ENCODE data around the gene COQ5.

COQ5 gene

GRCh38 chr12:120463712-120464111, 65.2 kb downstream of the COQ5 start:
- H3K4me3 ChIP-seq (ENCODE audit: low read length), result no peak overlapping the region

GRCh38 chr12:120462099-120462640, 66.8 kb downstream of the COQ5 start:
- Histone ChIP-seq H3K9me3 (ENCODE audit: control insufficient read depth, low read depth, low read length) (no peaks in the 10 kb centered on the region), H3K27ac (ENCODE audit: low read length) (no peak overlapping the region), H3K9ac (ENCODE audit: low read length) (no peak overlapping the region), H3K27me3 (ENCODE audit: control insufficient read depth, insufficient read depth, low read length) (no peaks in the 10 kb centered on the region), H3K36me3 (ENCODE audit: control insufficient read depth, low read depth, low read length) (peaks cover 84% of the 10 kb centered on the region), H3K4me3 (ENCODE audit: low read length) (no peak overlapping the region), H3K4me1 (ENCODE audit: control insufficient read depth, low read depth, low read length) (no peaks in the 10 kb centered on the region)

More at GRCh38 chr12:120463712-120464111, 65.2 kb downstream of the COQ5 start:
- Histone ChIP-seq H3K4me1 (ENCODE audit: control insufficient read depth, low read depth, low read length) (no peaks in the 10 kb centered on the region), H3K36me3 (ENCODE audit: control insufficient read depth, low read depth, low read length) (peaks cover 74% of the 10 kb centered on the region), H3K27me3 (ENCODE audit: control insufficient read depth, insufficient read depth, low read length) (no peaks in the 10 kb centered on the region), H3K9ac (ENCODE audit: low read length) (no peak overlapping the region), H3K27ac (ENCODE audit: low read length) (no peak overlapping the region), H3K9me3 (ENCODE audit: control insufficient read depth, low read depth, low read length) (no peaks in the 10 kb centered on the region)

GRCh38 chr12:120460157-120460556, 68.8 kb downstream of the COQ5 start:
- H3K27ac ChIP-seq (ENCODE audit: low read length), result no peak overlapping the region
- H3K9ac ChIP-seq (ENCODE audit: low read length), result no peak overlapping the region

DNA sequence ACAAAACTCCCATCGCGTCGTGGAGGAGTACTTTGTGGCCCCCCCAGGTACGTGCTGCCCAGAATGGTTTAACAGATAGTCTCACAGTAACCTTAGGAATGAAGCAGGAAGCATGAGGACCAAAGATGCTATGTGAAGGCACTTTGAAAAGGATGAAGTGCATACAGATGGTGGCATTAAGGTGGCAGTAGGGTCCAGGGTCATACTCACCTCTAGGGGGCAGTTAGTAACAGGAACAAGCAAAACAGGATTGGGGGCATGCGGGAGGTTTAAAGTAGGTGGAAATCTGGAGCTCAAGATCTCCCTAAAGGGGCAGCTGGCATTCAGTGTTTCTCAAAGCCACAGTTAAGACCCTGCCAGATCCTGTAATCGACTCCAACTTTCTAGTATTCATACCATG, 71.8 kb downstream of the COQ5 start:
- Histone ChIP-seq H3K27me3 (ENCODE audit: control insufficient read depth, insufficient read depth, low read length) (no peaks in the 10 kb centered on the region), H3K4me3 (ENCODE audit: low read length) (no peak overlapping the region), H3K27ac (ENCODE audit: low read length) (no peak overlapping the region), H3K4me1 (ENCODE audit: control insufficient read depth, low read depth, low read length) (no peaks in the 10 kb centered on the region), H3K36me3 (ENCODE audit: control insufficient read depth, low read depth, low read length) (peaks cover 69% of the 10 kb centered on the region), H3K9ac (ENCODE audit: low read length) (no peak overlapping the region), H3K9me3 (ENCODE audit: control insufficient read depth, low read depth, low read length) (no peaks in the 10 kb centered on the region)

More at GRCh38 chr12:120460157-120460556, 68.8 kb downstream of the COQ5 start:
- no peaks in the 10 kb centered on the region for H3K9me3 ChIP-seq (ENCODE audit: control insufficient read depth, low read depth, low read length)
- H3K36me3 ChIP-seq (ENCODE audit: control insufficient read depth, low read depth, low read length), result peaks cover 88% of the 10 kb centered on the region
- no peaks in the 10 kb centered on the region for H3K27me3 ChIP-seq (ENCODE audit: control insufficient read depth, insufficient read depth, low read length)
- H3K4me1 ChIP-seq (ENCODE audit: control insufficient read depth, low read depth, low read length), result no peaks in the 10 kb centered on the region
- no peak overlapping the region for H3K4me3 ChIP-seq (ENCODE audit: low read length)

DNA sequence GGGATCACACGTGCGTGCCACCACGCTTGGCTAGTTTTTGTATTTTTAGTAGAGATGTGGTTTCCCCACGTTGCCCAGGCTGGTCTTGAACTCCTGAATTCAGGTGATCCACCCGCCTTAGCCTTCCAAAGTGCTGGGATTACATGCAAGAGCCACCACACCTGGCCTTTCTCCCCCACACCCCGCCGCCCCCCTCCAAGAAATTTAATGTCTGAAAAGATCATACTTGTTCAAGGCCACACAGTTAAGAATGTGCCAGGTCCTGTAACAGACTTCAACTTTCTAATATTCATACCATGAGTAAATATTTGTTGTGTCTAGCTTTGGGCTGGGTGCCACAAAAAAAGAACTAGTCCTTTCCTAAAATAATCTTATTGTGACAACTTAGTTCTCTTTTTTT, 73.7 kb downstream of the COQ5 start:
- Histone ChIP-seq H3K9me3 (ENCODE audit: control insufficient read depth, low read depth, low read length) (no peaks in the 10 kb centered on the region), H3K9ac (ENCODE audit: low read length) (no peak overlapping the region), H3K36me3 (ENCODE audit: control insufficient read depth, low read depth, low read length) (peaks cover 60% of the 10 kb centered on the region), H3K4me3 (ENCODE audit: low read length) (no peak overlapping the region), H3K27me3 (ENCODE audit: control insufficient read depth, insufficient read depth, low read length) (no peaks in the 10 kb centered on the region), H3K27ac (ENCODE audit: low read length) (no peak overlapping the region), H3K4me1 (ENCODE audit: control insufficient read depth, low read depth, low read length) (no peaks in the 10 kb centered on the region)

DNA sequence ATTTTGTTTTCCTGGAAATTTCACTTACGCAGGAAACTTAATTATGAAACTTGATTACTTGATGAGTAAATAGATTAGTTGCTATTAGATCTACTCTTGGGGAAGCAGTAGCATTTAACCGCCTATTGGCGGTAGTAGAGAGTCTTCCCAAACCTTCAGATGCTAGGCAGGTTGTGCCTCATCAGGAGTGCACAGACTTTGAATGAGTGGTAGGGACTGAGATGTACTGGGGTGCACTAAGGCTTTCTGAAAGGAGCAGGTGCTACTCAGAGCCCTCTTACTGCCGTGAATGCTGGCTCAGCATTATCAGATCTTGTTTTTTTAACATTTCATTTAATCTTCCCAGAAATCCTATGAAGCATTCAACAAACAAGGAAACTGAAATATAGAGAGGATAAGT, 75.0 kb downstream of the COQ5 start:
- Histone ChIP-seq H3K9ac (ENCODE audit: low read length) (no peak overlapping the region), H3K27ac (ENCODE audit: low read length) (no peak overlapping the region), H3K27me3 (ENCODE audit: control insufficient read depth, insufficient read depth, low read length) (no peaks in the 10 kb centered on the region), H3K4me1 (ENCODE audit: control insufficient read depth, low read depth, low read length) (no peaks in the 10 kb centered on the region), H3K9me3 (ENCODE audit: control insufficient read depth, low read depth, low read length) (no peaks in the 10 kb centered on the region), H3K4me3 (ENCODE audit: low read length) (no peak overlapping the region), H3K36me3 (ENCODE audit: control insufficient read depth, low read depth, low read length) (peaks cover 54% of the 10 kb centered on the region)
